Esophagus muscularis mucosa (tissue), 4 donors: ENCODE measurements around the gene IL12RB1. TPM values are rescaled to one million over a fixed set of nuclear protein-coding genes. Genes with fewer than 3 reads are reported as not detected.

Experiments used
- DNase-seq: peaks from one replicate; pipeline ENCODE4 v3.0.0-alpha.2; 2017; ENCODE audit errors: extremely low spot score
- H3K27ac ChIP-seq, 4 donors: fragments of 200-600 bp; sonication (generic); replicated peaks in 1 of 4; 1 replicate in 3 of 4; 2 replicates in 1 of 4; pipeline ENCODE4 v1.5.1; 2016 to 2019; ENCODE audit warnings: mild to moderate bottlenecking in 1 of 4
- H3K27me3 ChIP-seq, 4 donors: fragments of 200-600 bp; sonication (generic); one replicate each; pipeline versions ENCODE4 v1.5.1 to v1.6.0; 2016 to 2019
- H3K36me3 ChIP-seq, 4 donors: fragments of 200-600 bp; sonication (generic); one replicate each; pipeline ENCODE4 v1.5.1; 2016 to 2019
- H3K4me1 ChIP-seq, 4 donors: fragments of 200-600 bp; sonication (generic); one replicate each; pipeline ENCODE4 v1.5.1; 2016 to 2019
- H3K4me3 ChIP-seq, 4 donors: fragments of 200-600 bp; sonication (generic); 1 replicate in 2 of 4; 2 replicates in 2 of 4; pipeline ENCODE4 v1.5.1; 2016 to 2019; ENCODE audit warnings: mild to moderate bottlenecking in 4 of 4, moderate library complexity in 1 of 4
- H3K9me3 ChIP-seq, 4 donors: fragments of 200-600 bp; sonication (generic); 1 replicate in 3 of 4; 2 replicates in 1 of 4; pipeline ENCODE4 v1.5.1; 2016 to 2019
- CTCF ChIP-seq, 3 experiments: fragments of 200-600 bp in 2 of 3; fragments of 450-650 bp in 1 of 3; sonication (generic) in 2 of 3; IDR thresholded peaks; one replicate each; pipeline ENCODE4 v1.5.1; 2017 to 2019; ENCODE audit warnings: antibody characterized with exemption in 3 of 3, mild to moderate bottlenecking in 2 of 3, moderate library complexity in 1 of 3
- EP300 ChIP-seq: sonication (generic); formaldehyde crosslinking; IDR thresholded peaks from one replicate; pipeline ENCODE4 v1.6.1; 2017; ENCODE audit warnings: antibody characterized with exemption
- POLR2A ChIP-seq: fragments of 450-650 bp; IDR thresholded peaks from one replicate; pipeline ENCODE4 v1.6.1; 2017; ENCODE audit warnings: antibody characterized with exemption, moderate library complexity, mild to moderate bottlenecking, low read depth
- POLR2AphosphoS5 ChIP-seq, 2 donors: sonication (generic); formaldehyde crosslinking; IDR thresholded peaks; one replicate each; pipeline ENCODE4 v1.6.1; 2017; ENCODE audit warnings: antibody characterized with exemption in 2 of 2
- WGBS: methylation state at CpG from one replicate; pipeline ENCODE4 v1.1.5; 2018; 5-methylcytosine and 5-hydroxymethylcytosine counted together
- intact Hi-C: fragments of 100-400 bp; cut with DNase I; formaldehyde crosslinking; loops from one replicate; pipeline ENCODE4 v1.15.1; 2023
- total RNA-seq, 4 donors: library from RNA; depleted of rRNA; stranded (reverse); fragments of >200 nt; gene quantifications; one replicate each; pipeline versions ENCODE4 v1.1.0 to v1.2.1, GENCODE V29; 2016

IL12RB1 gene
- total RNA-seq, 4 donors from 2014 or later, result 0.42 to 2.0 (median 0.83) TPM

GRCh38 chr19:18014197-18014596 is 72.5 kb downstream of the IL12RB1 start:
- TF ChIP-seq EP300 (no peak), CTCF (IDR thresholded peaks at IDR 0.05) (no peak), POLR2A (no peak), POLR2AphosphoS5 (IDR thresholded peaks at IDR 0.05) (no peak)
- Histone ChIP-seq H3K4me3 (no peak overlapping the region), H3K36me3 (peaks cover 39 to 67% (median 59%) of the 10 kb centered on the region in 4 donors)

GRCh38 chr19:18013210-18014111 is 73.3 kb downstream of the IL12RB1 start:
- WGBS, result 65% methylated on average over 17 of the region's 17 CpGs
- TF ChIP-seq POLR2A (no peak), EP300 (no peak)
- peak overlapping the region in 1 of 4 donors; percentile 12 for H3K4me3 ChIP-seq
- H3K4me1 ChIP-seq, result peaks cover 63 to 98% (median 78%) of the 10 kb centered on the region in 4 donors
- no peaks in the 10 kb centered on the region for H3K9me3 ChIP-seq
- no peaks in the 10 kb centered on the region for H3K27me3 ChIP-seq
- intact Hi-C loops, result no loop called here
- DNase-seq, result no peak
- H3K27ac ChIP-seq, result peak overlapping the region; percentile 22 to 65 (median 54)
- H3K36me3 ChIP-seq, result peaks cover 39 to 74% (median 63%) of the 10 kb centered on the region in 4 donors

More at GRCh38 chr19:18014197-18014596, 72.5 kb downstream of the IL12RB1 start:
- DNase-seq, result no peak
- Histone ChIP-seq H3K9me3 (no peaks in the 10 kb centered on the region), H3K4me1 (peaks cover 64 to 98% (median 78%) of the 10 kb centered on the region in 4 donors), H3K27me3 (no peaks in the 10 kb centered on the region), H3K27ac (peak overlapping the region; percentile 22 to 65 (median 54))
- intact Hi-C loops, result no loop called here
- 85% methylated on average over 6 of the region's 6 CpGs for WGBS

GRCh38 chr19:18010149-18010548 is 76.6 kb downstream of the IL12RB1 start:
- Histone ChIP-seq H3K27ac (peak overlapping the region; percentile 16 to 92 (median 60)), H3K9me3 (no peaks in the 10 kb centered on the region), H3K27me3 (no peaks in the 10 kb centered on the region), H3K4me1 (peaks cover 45 to 83% (median 71%) of the 10 kb centered on the region in 4 donors), H3K36me3 (peaks cover 39 to 68% (median 58%) of the 10 kb centered on the region in 4 donors), H3K4me3 (peak overlapping the region; percentile 58 to 70 (median 65))
- intact Hi-C loops, result no loop called here
- DNase-seq, result no peak
- no CpG with 5 or more reads among the region's 11 CpGs for WGBS
- TF ChIP-seq CTCF (IDR thresholded peaks at IDR 0.05), result no peak
- TF ChIP-seq EP300, result no peak
- TF ChIP-seq POLR2AphosphoS5 (IDR thresholded peaks at IDR 0.05), result no peak
- TF ChIP-seq POLR2A, result no peak

- Histone ChIP-seq H3K4me3 (peak overlapping the region; percentile 58 to 70 (median 65)), H3K36me3 (peaks cover 39 to 64% (median 52%) of the 10 kb centered on the region in 4 donors), H3K9me3 (no peaks in the 10 kb centered on the region), H3K27ac (peak overlapping the region; percentile 86 to 92 (median 89)), H3K4me1 (peaks cover 45 to 78% (median 67%) of the 10 kb centered on the region in 4 donors), H3K27me3 (no peaks in the 10 kb centered on the region)
- 92% methylated on average over 23 of the region's 37 CpGs for WGBS
- DNase-seq, result no peak
- intact Hi-C loops, result loop anchor here (10.0 kb wide), 1 partner anchor 145 kb away; the partner anchor contains the start of gene PIK3R2
- TF ChIP-seq EP300 (no peak), POLR2AphosphoS5 (IDR thresholded peaks at IDR 0.05) (no peak), POLR2A (no peak), CTCF (IDR thresholded peaks at IDR 0.05) (no peak)
Measured at GRCh38 chr19:18009412-18010066, 77.2 kb downstream of the IL12RB1 start.

Other genes with a start within 250 kb of the IL12RB1 start
- 1 to 10 TPM; 2.1 to 8.9 (median 3.4) TPM for gene JAK3, start 239.0 kb downstream of the IL12RB1 start, total RNA-seq
- gene RPL18A, start 227.0 kb downstream of the IL12RB1 start, total RNA-seq, result 1,000 to 10,000 TPM; 1,042 to 1,624 (median 1,374) TPM
- gene SLC5A5, start 215.0 kb downstream of the IL12RB1 start, total RNA-seq, result under 1 TPM in 1 of 4 donors, not detected in 3; 0.17 TPM
- 10 to 100 TPM; 51.2 to 97.4 (median 74.3) TPM for gene CCDC124, start 153.9 kb downstream of the IL12RB1 start, total RNA-seq
- gene KCNN1, start 119.8 kb downstream of the IL12RB1 start, total RNA-seq, result under 1 TPM in 2 of 4 donors, not detected in 2; 0.17 to 0.23 TPM
- gene ARRDC2, start 78.8 kb downstream of the IL12RB1 start, total RNA-seq, result 10 to 100 TPM; 30.6 to 69.2 (median 62.5) TPM
- 1 to 10 TPM; 5.0 to 8.5 (median 6.4) TPM for gene MAST3, start 10.8 kb upstream of the IL12RB1 start, total RNA-seq
- gene PIK3R2, start 66.2 kb upstream of the IL12RB1 start, total RNA-seq, result 10 to 100 TPM in 3 of 4 donors, 1 to 10 TPM in 1; 4.2 to 32.2 (median 19.4) TPM
- 10 to 100 TPM; 22.4 to 92.8 (median 42.9) TPM for gene IFI30, start 86.9 kb upstream of the IL12RB1 start, total RNA-seq
- gene MPV17L2, start 106.3 kb upstream of the IL12RB1 start, total RNA-seq, result 10 to 100 TPM; 14.5 to 67.6 (median 21.2) TPM
- gene RAB3A, start 117.1 kb upstream of the IL12RB1 start, total RNA-seq, result 1 to 10 TPM; 1.7 to 2.5 (median 1.9) TPM
- 1 to 10 TPM in 1 of 4 donors, under 1 TPM in 3; 0.17 to 1.2 (median 0.54) TPM for gene PDE4C, start 139.5 kb upstream of the IL12RB1 start, total RNA-seq
- 1 to 10 TPM in 3 of 4 donors, under 1 TPM in 1; 0.52 to 2.5 (median 1.3) TPM for gene IQCN, start 187.5 kb upstream of the IL12RB1 start, total RNA-seq
- 100 to 1,000 TPM; 325 to 457 (median 403) TPM for gene JUND, start 194.7 kb upstream of the IL12RB1 start, total RNA-seq
- gene LSM4, start 236.1 kb upstream of the IL12RB1 start, total RNA-seq, result 100 to 1,000 TPM in 1 of 4 donors, 10 to 100 TPM in 3; 86.8 to 116 (median 93.9) TPM